ENCODE measurements around the gene COL20A1.

Gene COL20A1

GRCh38 chr20:63286781-63287696, 5.9 kb upstream of the COL20A1 start:
- no peak overlapping the region for H3K4me3 ChIP-seq (ENCODE audit: low read depth, low read length)
- TF ChIP-seq CTCF (IDR thresholded peaks at IDR 0.05; ENCODE audit: borderline replicate concordance, insufficient read depth, low read depth, low read length) = no peak

GRCh38 chr20:63287697-63288580, 5.0 kb upstream of the COL20A1 start:
- no peak for TF ChIP-seq CTCF (IDR thresholded peaks at IDR 0.05; ENCODE audit: borderline replicate concordance, insufficient read depth, low read depth, low read length)
- H3K4me3 ChIP-seq (ENCODE audit: low read depth, low read length) = no peak overlapping the region

- H3K4me3 ChIP-seq (ENCODE audit: low read depth, low read length) = no peak overlapping the region
- no peak for TF ChIP-seq CTCF (IDR thresholded peaks at IDR 0.05; ENCODE audit: borderline replicate concordance, insufficient read depth, low read depth, low read length)
Observed at GRCh38 chr20:63288581-63289251, 4.3 kb upstream of the COL20A1 start.

GRCh38 chr20:63289311-63290135, 3.5 kb upstream of the COL20A1 start:
- no peak overlapping the region for H3K4me3 ChIP-seq (ENCODE audit: low read depth, low read length)
- no peak for TF ChIP-seq CTCF (IDR thresholded peaks at IDR 0.05; ENCODE audit: borderline replicate concordance, insufficient read depth, low read depth, low read length)

- H3K4me3 ChIP-seq (ENCODE audit: low read depth, low read length) = no peak overlapping the region
- TF ChIP-seq CTCF (IDR thresholded peaks at IDR 0.05; ENCODE audit: borderline replicate concordance, insufficient read depth, low read depth, low read length) = no peak
Observed at GRCh38 chr20:63290136-63290676, 2.8 kb upstream of the COL20A1 start.

All from GM12875 (cell line).